GM12801 (cell line): ENCODE data around the gene KRTAP5-7.

Experiments
- CTCF ChIP-seq: IDR thresholded peaks from one replicate; pipeline ENCODE4 v1.5.1; 2011; ENCODE audit warnings: control low read depth; ENCODE audit not compliant: insufficient read length; ENCODE audit errors: extremely low read depth

KRTAP5-7 gene

GRCh38 chr11:71499125-71499524 lies 27.9 kb upstream of the KRTAP5-7 start:
- TF ChIP-seq CTCF, result no peak

GRCh38 chr11:71499546-71499945 lies 27.5 kb upstream of the KRTAP5-7 start:
- no peak for TF ChIP-seq CTCF

GRCh38 chr11:71500601-71501021 lies 26.5 kb upstream of the KRTAP5-7 start:
- no peak for TF ChIP-seq CTCF

GRCh38 chr11:71501071-71501985 lies 25.7 kb upstream of the KRTAP5-7 start:
- TF ChIP-seq CTCF, result no peak

- no peak for TF ChIP-seq CTCF
These were observed 25.0 kb upstream of the KRTAP5-7 start for GRCh38 chr11:71502026-71502425.

- no peak for TF ChIP-seq CTCF
These were observed 24.1 kb upstream of the KRTAP5-7 start for GRCh38 chr11:71502871-71503435.

GRCh38 chr11:71504531-71504930 lies 22.5 kb upstream of the KRTAP5-7 start:
- TF ChIP-seq CTCF, result no peak
